H9 (cell line): Measurements from ENCODE around the gene SNX11. TPM values are rescaled to one million over a fixed set of nuclear protein-coding genes. Genes with fewer than 3 reads are reported as not detected.

Experiments used
- DNase-seq: peaks from one replicate; pipeline ENCODE4 v3.0.0-alpha.2; 2017
- H2AFZ ChIP-seq: one replicate; pipeline ENCODE4 v1.6.1; 2013; ENCODE audit warnings: mild to moderate bottlenecking, low read length, control low read depth, moderate library complexity
- H2AK5ac ChIP-seq: 2 replicates; pipeline ENCODE4 v1.6.1; 2013; ENCODE audit warnings: low read length, control low read depth, mixed read lengths; ENCODE audit not compliant: insufficient read length
- H2BK120ac ChIP-seq: one replicate; pipeline ENCODE4 v1.6.1; 2013; ENCODE audit warnings: low read depth, mild to moderate bottlenecking, low read length, control low read depth, inconsistent platforms; ENCODE audit not compliant: poor library complexity, severe bottlenecking
- H2BK12ac ChIP-seq: 2 replicates; pipeline ENCODE4 v1.6.1; 2013; ENCODE audit warnings: low read length, control low read depth, mixed read lengths, low read depth; ENCODE audit not compliant: insufficient read length
- H2BK15ac ChIP-seq: 2 replicates; pipeline ENCODE4 v1.6.1; 2013; ENCODE audit warnings: low read depth, low read length, control low read depth
- H2BK20ac ChIP-seq: one replicate; pipeline ENCODE4 v1.6.1; 2013; ENCODE audit warnings: low read depth, mild to moderate bottlenecking, low read length, control low read depth, inconsistent platforms; ENCODE audit not compliant: poor library complexity, severe bottlenecking
- H2BK5ac ChIP-seq: 2 replicates; pipeline ENCODE4 v1.6.1; 2013; ENCODE audit warnings: low read length, control low read depth, mixed read lengths; ENCODE audit not compliant: insufficient read length
- H3K14ac ChIP-seq: 2 replicates; pipeline ENCODE4 v1.6.1; 2013; ENCODE audit warnings: low read length, control low read depth; ENCODE audit not compliant: insufficient read depth
- H3K18ac ChIP-seq: 2 replicates; pipeline ENCODE4 v1.6.1; 2013; ENCODE audit warnings: low read depth, mild to moderate bottlenecking, mixed read lengths, low read length, control low read depth; ENCODE audit not compliant: insufficient read length
- H3K23ac ChIP-seq: 2 replicates; pipeline ENCODE4 v1.6.1; 2013; ENCODE audit warnings: low read length, control low read depth, mixed read lengths, low read depth; ENCODE audit not compliant: insufficient read length
- H3K23me2 ChIP-seq: 2 replicates; pipeline ENCODE4 v1.6.1; 2013; ENCODE audit warnings: low read depth, mild to moderate bottlenecking, mixed read lengths, low read length, control low read depth; ENCODE audit not compliant: insufficient read length, poor library complexity, severe bottlenecking
- H3K27ac ChIP-seq: 2 replicates; pipeline ENCODE4 v1.5.1; 2013; ENCODE audit warnings: low read length, control low read depth, mixed read lengths, low read depth; ENCODE audit not compliant: insufficient read length
- H3K27me3 ChIP-seq: 2 replicates; pipeline ENCODE4 v1.6.1; 2013; ENCODE audit warnings: low read length, control low read depth, inconsistent platforms; ENCODE audit not compliant: insufficient read depth
- H3K4ac ChIP-seq: 2 replicates; pipeline ENCODE4 v1.6.1; 2013; ENCODE audit warnings: low read depth, mild to moderate bottlenecking, control low read depth, inconsistent platforms, low read length, moderate library complexity
- H3K4me1 ChIP-seq: 2 replicates; pipeline ENCODE4 v1.6.1; 2013; ENCODE audit warnings: low read length, control low read depth, inconsistent platforms; ENCODE audit not compliant: insufficient read depth
- H3K4me2 ChIP-seq: 2 replicates; pipeline ENCODE4 v1.6.1; 2013; ENCODE audit warnings: low read length, control low read depth, mixed read lengths; ENCODE audit not compliant: insufficient read length, insufficient read depth
- H3K56ac ChIP-seq: 2 replicates; pipeline ENCODE4 v1.6.1; 2013; ENCODE audit warnings: low read depth, mild to moderate bottlenecking, mixed read lengths, low read length, control low read depth; ENCODE audit not compliant: insufficient read length
- H3K79me1 ChIP-seq: 2 replicates; pipeline ENCODE4 v1.6.1; 2013; ENCODE audit warnings: low read depth, mild to moderate bottlenecking, moderate library complexity, low read length, control low read depth, inconsistent platforms; ENCODE audit not compliant: insufficient read depth, poor library complexity, severe bottlenecking
- H3K79me2 ChIP-seq: 2 replicates; pipeline ENCODE4 v1.6.1; 2013; ENCODE audit warnings: low read length, control low read depth, inconsistent platforms; ENCODE audit not compliant: insufficient read depth
- H3K9ac ChIP-seq: 2 replicates; pipeline ENCODE4 v1.6.1; 2013; ENCODE audit warnings: low read length, control low read depth, mixed read lengths; ENCODE audit not compliant: insufficient read length; ENCODE audit errors: extremely low read depth
- H3K9me3 ChIP-seq: one replicate; pipeline ENCODE4 v1.6.1; 2013; ENCODE audit warnings: low read depth, low read length, inconsistent platforms; ENCODE audit not compliant: control insufficient read depth
- H3T11ph ChIP-seq: one replicate; pipeline ENCODE4 v1.6.1; 2013; ENCODE audit warnings: mild to moderate bottlenecking, low read length, control low read depth, inconsistent platforms
- H4K20me1 ChIP-seq: one replicate; pipeline ENCODE4 v1.6.1; 2013; ENCODE audit not compliant: control insufficient read depth, insufficient read length, insufficient read depth
- H4K5ac ChIP-seq: 2 replicates; pipeline ENCODE4 v1.6.1; 2013; ENCODE audit warnings: low read depth, mild to moderate bottlenecking, mixed read lengths, low read length, control low read depth; ENCODE audit not compliant: insufficient read length
- H4K8ac ChIP-seq: replicated peaks from 2 replicates; pipeline ENCODE4 v1.6.1; 2013; ENCODE audit warnings: low read length, control low read depth, mixed read lengths, low read depth; ENCODE audit not compliant: insufficient read length
- H4K91ac ChIP-seq: 2 replicates; pipeline ENCODE4 v1.6.1; 2013; ENCODE audit warnings: low read depth, mild to moderate bottlenecking, moderate library complexity, mixed read lengths, low read length, control low read depth; ENCODE audit not compliant: insufficient read length
- H3K27ac Mint-ChIP-seq, 3 experiments: 2 replicates in 2 of 3; 3 replicates in 1 of 3; pipeline ENCODE4 v1.8.0; 2020 to 2021; ENCODE audit warnings: mixed read lengths in 3 of 3, mild to moderate bottlenecking in 1 of 3, moderate library complexity in 1 of 3
- H3K27me3 Mint-ChIP-seq: 2 replicates; pipeline ENCODE4 v1.8.0; 2021; ENCODE audit warnings: low read depth, mild to moderate bottlenecking, moderate library complexity, mixed read lengths
- H3K36me3 Mint-ChIP-seq, 3 experiments: 2 replicates in 2 of 3; 3 replicates in 1 of 3; pipeline ENCODE4 v1.8.0; 2020 to 2021; ENCODE audit warnings: low read depth in 3 of 3, mixed read lengths in 3 of 3; ENCODE audit not compliant: insufficient read depth in 1 of 3
- H3K4me1 Mint-ChIP-seq, 2 experiments: 2 replicates each; pipeline ENCODE4 v1.8.0; 2020; ENCODE audit warnings: mixed read lengths in 2 of 2
- H3K4me3 Mint-ChIP-seq, 2 experiments: 2 replicates in 1 of 2; 3 replicates in 1 of 2; pipeline ENCODE4 v1.8.0; 2020 to 2021; ENCODE audit warnings: mild to moderate bottlenecking in 2 of 2, mixed read lengths in 2 of 2, moderate library complexity in 1 of 2
- H3K9me3 Mint-ChIP-seq, 2 experiments: 2 replicates in 1 of 2; 3 replicates in 1 of 2; pipeline ENCODE4 v1.8.0; 2020; ENCODE audit warnings: mild to moderate bottlenecking in 2 of 2, mixed read lengths in 2 of 2, moderate library complexity in 1 of 2
- WGBS: extraction: QIAGEN DNeasy Blood & Tissue Kit; methylation state at CpG from one replicate; pipeline ENCODE4 v1.1.7; 2013; ENCODE audit warnings: missing lambda C conversion rate, low lambda C conversion rate, mixed read lengths; ENCODE audit not compliant: insufficient read length; ENCODE audit errors: extremely low coverage; 5-methylcytosine and 5-hydroxymethylcytosine counted together
- total RNA-seq: library from RNA; stranded (reverse); gene quantifications from 2 replicates; pipeline ENCODE4 v1.2.1, GENCODE V29; 2021
- TF ChIP-seq, protein P1 (sequence below): fragments of 200-600 bp; sonication (generic); conservative IDR thresholded peaks from 3 replicates; pipeline ENCODE4 v1.8.0; 2021; ENCODE audit warnings: antibody characterized with exemption, mild to moderate bottlenecking

SNX11 gene
- total RNA-seq, 1 experiment from 2014 or later = 20.0 TPM

DNA sequence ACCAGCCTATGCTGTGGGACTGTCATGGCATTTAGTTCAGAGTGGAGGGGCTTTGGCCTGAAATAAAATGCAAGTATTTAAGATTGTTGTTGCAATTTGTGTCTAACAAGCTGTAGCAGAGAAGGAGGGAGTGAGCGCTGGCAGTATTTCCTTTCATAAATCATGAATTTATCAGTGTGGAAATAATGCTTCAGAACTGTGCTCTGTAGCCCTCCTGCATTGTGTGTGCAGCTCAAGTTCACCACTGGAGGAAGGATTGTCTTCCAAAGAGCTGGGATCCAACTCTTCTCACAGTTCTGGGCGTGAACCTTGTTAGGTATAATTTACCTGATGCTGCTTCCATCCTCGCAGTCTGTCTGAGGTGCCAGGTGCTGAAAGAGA, 15.1 kb downstream of the SNX11 start:
- no peak overlapping the region for H3K14ac ChIP-seq
- no peak overlapping the region for H2BK5ac ChIP-seq
- peaks cover 14 to 52% (median 42%) of the 10 kb centered on the region in 3 experiments; a peak in 6 of 7 replicates for H3K36me3 Mint-ChIP-seq
- H3K79me2 ChIP-seq = no peaks in the 10 kb centered on the region
- no peak overlapping the region for H3K4me2 ChIP-seq
- H3K9ac ChIP-seq = no peak overlapping the region
- no peak overlapping the region for H2BK12ac ChIP-seq
- H3K23me2 ChIP-seq = no peaks in the 10 kb centered on the region
- no peak for DNase-seq
- H3K18ac ChIP-seq = no peak overlapping the region
- no peaks in the 10 kb centered on the region for H3K27me3 ChIP-seq
- H2AK5ac ChIP-seq = no peak overlapping the region
- H3K56ac ChIP-seq = no peak overlapping the region
- no peaks in the 10 kb centered on the region for H3K4me1 ChIP-seq
- no peak overlapping the region for H3K4me3 Mint-ChIP-seq
- no peak overlapping the region for H3K4ac ChIP-seq
- H4K91ac ChIP-seq = no peak overlapping the region
- H3K4me1 Mint-ChIP-seq = peaks cover 2 to 3% of the 10 kb centered on the region in 2 experiments; a peak in 3 of 4 replicates
- 0 out of 7 replicates have a peak overlapping the region, but pooled peaks of 1 of the 3 experiments have one; percentile 7 for H3K27ac Mint-ChIP-seq
- H3T11ph ChIP-seq = no peak overlapping the region
- H3K27me3 Mint-ChIP-seq = no peaks in the 10 kb centered on the region
- H4K8ac ChIP-seq = no peak overlapping the region
- no peak overlapping the region for H2BK15ac ChIP-seq
- H3K9me3 Mint-ChIP-seq = no peaks in the 10 kb centered on the region
- H3K23ac ChIP-seq = no peak overlapping the region
- H2BK120ac ChIP-seq = no peak overlapping the region
- WGBS = no CpG with 5 or more reads among the region's 3 CpGs
- no peaks in the 10 kb centered on the region for H3K79me1 ChIP-seq
- TF ChIP-seq, protein P1, sequence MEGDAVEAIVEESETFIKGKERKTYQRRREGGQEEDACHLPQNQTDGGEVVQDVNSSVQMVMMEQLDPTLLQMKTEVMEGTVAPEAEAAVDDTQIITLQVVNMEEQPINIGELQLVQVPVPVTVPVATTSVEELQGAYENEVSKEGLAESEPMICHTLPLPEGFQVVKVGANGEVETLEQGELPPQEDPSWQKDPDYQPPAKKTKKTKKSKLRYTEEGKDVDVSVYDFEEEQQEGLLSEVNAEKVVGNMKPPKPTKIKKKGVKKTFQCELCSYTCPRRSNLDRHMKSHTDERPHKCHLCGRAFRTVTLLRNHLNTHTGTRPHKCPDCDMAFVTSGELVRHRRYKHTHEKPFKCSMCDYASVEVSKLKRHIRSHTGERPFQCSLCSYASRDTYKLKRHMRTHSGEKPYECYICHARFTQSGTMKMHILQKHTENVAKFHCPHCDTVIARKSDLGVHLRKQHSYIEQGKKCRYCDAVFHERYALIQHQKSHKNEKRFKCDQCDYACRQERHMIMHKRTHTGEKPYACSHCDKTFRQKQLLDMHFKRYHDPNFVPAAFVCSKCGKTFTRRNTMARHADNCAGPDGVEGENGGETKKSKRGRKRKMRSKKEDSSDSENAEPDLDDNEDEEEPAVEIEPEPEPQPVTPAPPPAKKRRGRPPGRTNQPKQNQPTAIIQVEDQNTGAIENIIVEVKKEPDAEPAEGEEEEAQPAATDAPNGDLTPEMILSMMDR = no peak
- no peak overlapping the region for H3K27ac ChIP-seq
- no peak overlapping the region for H4K5ac ChIP-seq
- no peaks in the 10 kb centered on the region for H3K9me3 ChIP-seq
- no peaks in the 10 kb centered on the region for H4K20me1 ChIP-seq
- H2AFZ ChIP-seq = no peak overlapping the region
- no peak overlapping the region for H2BK20ac ChIP-seq
